ENCODE results near the gene GSTA1. TPM values are rescaled to one million over a fixed set of nuclear protein-coding genes. Genes with fewer than 3 reads are reported as not detected.
A peak's percentile ranks its signal among the peaks of the same experiment; 100 is the strongest.
"Not testable (repeated sequence)": the region's sequence is repeated elsewhere in the genome, so short reads cannot be mapped to it uniquely, and the experiment has no call there.

Gene GSTA1
- total RNA-seq, 1 donor from 2014 or later, result 22.2 TPM

DNA sequence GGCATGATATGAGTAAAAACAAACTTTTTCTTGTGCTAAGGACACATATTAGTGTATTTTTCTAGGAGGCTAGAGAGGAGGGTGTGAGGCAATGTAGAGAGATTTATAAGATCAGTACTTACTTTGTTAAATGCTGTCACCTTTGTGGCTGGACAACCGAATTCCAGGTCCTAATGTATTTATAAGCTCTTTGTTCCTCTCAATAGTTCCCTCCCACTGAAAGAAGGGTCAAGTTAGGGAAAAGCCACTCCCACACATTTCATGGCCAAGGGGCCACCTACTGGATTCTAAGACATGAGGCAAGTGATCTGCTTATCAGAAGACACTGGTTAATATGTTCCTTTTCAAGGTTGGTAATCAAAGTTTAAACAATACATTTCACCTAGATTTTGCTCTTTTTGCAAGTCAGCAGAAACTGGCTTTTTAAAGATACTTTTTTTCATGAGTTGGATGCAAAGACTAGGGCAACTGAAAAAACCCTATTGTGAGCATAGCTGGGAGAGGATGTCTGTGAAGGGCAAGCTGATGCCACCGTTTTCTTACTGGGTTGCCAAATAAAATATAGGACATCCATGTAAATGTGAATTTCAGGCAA lies 40.2 kb downstream of the GSTA1 start, which contains the start of gene GSTA2:
Gene GSTA2 (minus strand): TSS at position 154 of the 595 bp plus-strand sequence. CDS start 5,528 bp downstream, outside the sequence.
- H3K9me3 ChIP-seq; DNase-seq; H3K4me1 ChIP-seq; H3K36me3 ChIP-seq; ATAC-seq; H3K4me3 ChIP-seq; H3K27ac ChIP-seq; H3K27me3 ChIP-seq (ENCODE audit: low read depth); intact Hi-C loops (cut with DNase I): not testable (repeated sequence)

DNA sequence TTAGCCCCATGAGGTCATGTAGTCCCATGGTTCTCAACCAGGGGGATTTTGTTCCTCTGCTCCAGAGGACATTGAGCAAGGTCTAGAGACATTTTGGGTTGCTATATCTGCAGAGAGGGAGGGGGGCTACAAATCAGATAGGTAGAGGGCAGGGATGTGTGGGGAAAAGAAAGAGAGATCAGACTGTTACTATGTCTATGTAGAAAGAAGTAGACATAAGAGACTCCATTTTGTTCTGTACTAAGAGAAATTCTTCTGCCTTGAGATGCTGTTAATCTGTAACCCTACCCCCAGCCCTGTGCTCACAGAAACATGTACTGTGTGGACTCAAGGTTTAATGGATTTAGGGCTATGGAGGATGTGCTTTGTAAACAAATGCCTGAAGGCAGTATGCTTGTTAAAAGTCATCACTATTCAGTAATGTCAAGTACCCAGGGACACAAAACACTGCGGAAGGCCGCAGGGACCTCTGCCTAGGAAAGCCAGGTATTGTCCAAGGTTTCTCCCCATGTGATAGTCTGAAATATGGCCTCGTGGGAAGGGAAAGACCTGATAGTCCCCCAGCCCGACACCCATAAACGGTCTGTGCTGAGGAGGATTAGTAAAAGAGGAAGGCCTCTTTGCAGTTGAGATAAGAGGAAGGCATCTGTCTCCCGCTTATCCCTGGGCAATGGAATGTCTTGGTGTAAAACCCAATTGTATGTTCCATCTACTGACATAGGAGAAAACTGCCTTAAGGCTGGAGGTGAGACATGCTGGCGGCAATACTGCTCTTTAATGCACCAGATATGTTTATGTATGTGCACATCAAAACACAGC lies 41.7 kb downstream of the GSTA1 start:
- H3K27me3 ChIP-seq (ENCODE audit: low read depth); H3K36me3 ChIP-seq; intact Hi-C loops (cut with DNase I); H3K27ac ChIP-seq; DNase-seq; ATAC-seq; H3K4me3 ChIP-seq; H3K9me3 ChIP-seq; H3K4me1 ChIP-seq: not testable (repeated sequence)

DNA sequence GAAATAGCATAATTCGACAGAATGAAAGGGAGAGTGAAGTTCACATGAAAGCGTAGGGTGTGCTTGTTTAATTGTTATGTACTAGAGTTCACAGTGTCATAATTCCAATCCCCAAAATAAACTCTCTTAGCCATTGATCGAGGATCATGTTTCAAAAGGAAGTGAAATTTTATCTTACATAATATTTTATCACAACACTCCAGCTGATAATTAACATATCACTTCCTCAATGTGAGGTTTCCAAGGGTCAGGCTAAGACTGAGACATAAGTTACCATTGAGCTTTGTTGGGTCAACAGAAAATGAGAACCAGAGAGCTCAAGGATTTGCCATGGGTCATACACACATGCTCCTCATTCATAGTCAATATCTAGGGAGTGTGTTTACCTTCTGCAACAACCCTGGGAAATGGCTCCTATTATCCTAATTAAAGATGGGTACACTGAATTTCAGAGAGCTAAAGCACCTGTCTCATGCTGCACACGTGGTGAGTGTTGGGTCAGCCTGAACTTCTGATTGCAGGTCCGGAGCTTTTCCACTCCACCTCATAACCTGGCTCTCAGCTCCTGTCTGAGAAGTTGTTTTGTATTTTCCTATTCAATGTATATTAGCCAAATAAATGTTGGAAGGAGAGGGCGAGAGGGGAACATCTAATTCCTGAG lies 43.4 kb downstream of the GSTA1 start:
- H3K36me3 ChIP-seq, result no peaks in the 10 kb centered on the region
- H3K4me1 ChIP-seq, result no peaks in the 10 kb centered on the region
- no peak for DNase-seq
- H3K4me3 ChIP-seq, result no peak overlapping the region
- H3K27me3 ChIP-seq (ENCODE audit: low read depth), result no peaks in the 10 kb centered on the region
- ATAC-seq, result peak; percentile 61 to 70
- H3K27ac ChIP-seq, result no peak overlapping the region
- H3K9me3 ChIP-seq, result no peaks in the 10 kb centered on the region
- intact Hi-C loops (cut with DNase I), result no loop called here
- TF ChIP-seq, protein P1, sequence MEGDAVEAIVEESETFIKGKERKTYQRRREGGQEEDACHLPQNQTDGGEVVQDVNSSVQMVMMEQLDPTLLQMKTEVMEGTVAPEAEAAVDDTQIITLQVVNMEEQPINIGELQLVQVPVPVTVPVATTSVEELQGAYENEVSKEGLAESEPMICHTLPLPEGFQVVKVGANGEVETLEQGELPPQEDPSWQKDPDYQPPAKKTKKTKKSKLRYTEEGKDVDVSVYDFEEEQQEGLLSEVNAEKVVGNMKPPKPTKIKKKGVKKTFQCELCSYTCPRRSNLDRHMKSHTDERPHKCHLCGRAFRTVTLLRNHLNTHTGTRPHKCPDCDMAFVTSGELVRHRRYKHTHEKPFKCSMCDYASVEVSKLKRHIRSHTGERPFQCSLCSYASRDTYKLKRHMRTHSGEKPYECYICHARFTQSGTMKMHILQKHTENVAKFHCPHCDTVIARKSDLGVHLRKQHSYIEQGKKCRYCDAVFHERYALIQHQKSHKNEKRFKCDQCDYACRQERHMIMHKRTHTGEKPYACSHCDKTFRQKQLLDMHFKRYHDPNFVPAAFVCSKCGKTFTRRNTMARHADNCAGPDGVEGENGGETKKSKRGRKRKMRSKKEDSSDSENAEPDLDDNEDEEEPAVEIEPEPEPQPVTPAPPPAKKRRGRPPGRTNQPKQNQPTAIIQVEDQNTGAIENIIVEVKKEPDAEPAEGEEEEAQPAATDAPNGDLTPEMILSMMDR (IDR thresholded peaks at IDR 0.05), result no peak

DNA sequence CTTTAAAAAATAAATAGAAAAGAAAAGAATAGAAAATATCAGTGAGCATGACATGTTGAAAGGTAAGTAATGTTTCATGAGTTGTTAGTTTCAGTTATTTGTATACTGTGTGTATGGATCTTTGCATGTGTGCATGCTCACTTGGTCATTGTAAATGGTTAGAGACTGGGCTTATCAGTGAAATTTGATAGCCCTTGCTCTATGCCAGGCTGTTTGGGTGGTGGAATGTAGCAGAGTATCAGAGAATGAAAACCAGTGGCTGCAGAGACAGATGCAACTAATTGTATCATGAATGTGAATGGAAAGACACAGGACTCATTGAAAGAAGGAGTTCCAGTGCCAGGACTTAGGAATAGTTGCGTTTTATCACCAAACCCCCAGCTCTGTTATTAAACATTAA lies 44.5 kb downstream of the GSTA1 start:
- no peak for ATAC-seq
- Histone ChIP-seq H3K4me3 (no peak overlapping the region), H3K27me3 (ENCODE audit: low read depth) (no peaks in the 10 kb centered on the region), H3K36me3 (no peaks in the 10 kb centered on the region), H3K4me1 (no peaks in the 10 kb centered on the region), H3K27ac (no peak overlapping the region), H3K9me3 (no peaks in the 10 kb centered on the region)
- intact Hi-C loops (cut with DNase I), result no loop called here
- TF ChIP-seq, protein P1 (IDR thresholded peaks at IDR 0.05), result no peak
- DNase-seq, result no peak

DNA sequence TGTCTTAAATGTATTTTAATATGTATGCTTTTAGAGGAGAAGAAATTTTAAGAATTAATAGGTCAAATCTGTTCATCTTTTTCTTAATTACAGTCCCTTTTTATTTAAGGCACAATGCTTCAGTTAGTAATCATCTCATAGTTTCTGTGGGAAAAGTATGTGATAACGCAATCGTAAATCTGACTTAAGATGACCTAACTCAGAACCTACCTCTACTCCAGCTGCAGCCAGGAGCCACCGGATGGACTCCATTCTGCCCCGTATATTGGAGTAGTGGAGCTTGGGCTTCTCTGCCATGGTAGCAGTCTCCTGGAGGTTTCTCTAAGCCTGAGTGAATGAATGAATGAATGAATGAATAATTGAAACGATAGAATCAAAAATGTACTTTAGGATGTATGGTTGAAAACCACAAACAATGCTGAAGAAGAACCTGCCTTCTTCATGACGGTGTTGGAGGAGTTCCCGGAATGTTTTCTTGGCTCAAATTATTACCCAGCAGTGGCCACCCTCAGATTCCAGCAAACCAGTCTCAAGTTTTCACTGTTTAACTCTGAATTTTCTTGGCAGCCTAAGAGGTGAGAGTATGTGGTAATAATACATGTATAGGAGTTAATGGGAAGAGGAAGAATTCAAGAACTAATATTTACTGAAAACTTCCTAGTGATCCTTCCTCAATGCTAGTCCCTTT lies 45.8 kb downstream of the GSTA1 start:
- ATAC-seq; H3K36me3 ChIP-seq; intact Hi-C loops (cut with DNase I); H3K27me3 ChIP-seq (ENCODE audit: low read depth); H3K4me1 ChIP-seq; H3K9me3 ChIP-seq; DNase-seq; H3K27ac ChIP-seq; H3K4me3 ChIP-seq: not testable (repeated sequence)

DNA sequence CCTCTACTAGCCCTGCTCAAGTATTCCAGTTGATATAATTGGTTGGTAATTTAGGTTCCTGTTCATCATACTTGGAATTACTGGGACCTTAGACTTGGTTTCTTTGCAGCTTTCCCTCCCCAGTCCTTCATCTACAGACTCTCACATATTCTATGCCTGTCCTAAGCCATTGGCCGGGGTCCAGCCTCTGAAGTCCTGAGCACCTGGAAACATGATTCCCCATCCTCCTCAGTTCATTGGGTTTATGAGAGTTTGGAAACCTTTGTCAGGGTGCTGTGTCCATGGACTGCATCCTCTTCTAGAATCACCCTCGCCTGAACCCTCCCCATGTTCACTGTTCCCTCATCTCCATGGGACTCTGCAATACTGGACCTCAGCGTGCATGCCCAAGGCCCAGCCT lies 49.2 kb downstream of the GSTA1 start:
- H3K9me3 ChIP-seq, result no peaks in the 10 kb centered on the region
- no peak overlapping the region for H3K4me3 ChIP-seq
- H3K36me3 ChIP-seq, result no peaks in the 10 kb centered on the region
- H3K27me3 ChIP-seq (ENCODE audit: low read depth), result no peaks in the 10 kb centered on the region
- DNase-seq (no peak), ATAC-seq (no peak)
- H3K27ac ChIP-seq, result no peak overlapping the region
- TF ChIP-seq, protein P1 (IDR thresholded peaks at IDR 0.05), result no peak
- intact Hi-C loops (cut with DNase I), result no loop called here
- no peaks in the 10 kb centered on the region for H3K4me1 ChIP-seq

DNA sequence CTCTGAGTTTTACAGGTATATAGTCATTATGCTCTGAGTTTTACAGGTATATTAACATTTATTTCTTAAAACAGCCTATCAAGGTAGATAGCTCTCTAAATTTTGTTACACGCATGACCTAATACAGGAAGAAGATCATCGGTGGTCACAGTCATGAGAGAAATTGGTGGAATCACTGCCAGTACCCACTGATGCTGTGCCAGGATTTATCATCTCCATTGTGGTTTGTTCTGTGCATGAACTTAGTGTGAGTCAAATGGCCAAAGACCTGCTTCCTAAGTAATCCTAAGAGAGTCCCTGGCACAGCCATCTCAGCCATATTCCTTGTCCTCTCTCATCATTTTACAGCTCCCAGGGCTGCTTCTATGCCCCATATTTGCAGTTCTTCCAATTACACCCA lies 50.5 kb downstream of the GSTA1 start:
- not testable (repeated sequence) for ATAC-seq, DNase-seq

More for the DNA sequence above, 50.5 kb downstream of the GSTA1 start:
- H3K27me3 ChIP-seq (ENCODE audit: low read depth); H3K4me3 ChIP-seq; intact Hi-C loops (cut with DNase I); H3K27ac ChIP-seq; H3K4me1 ChIP-seq; H3K9me3 ChIP-seq; H3K36me3 ChIP-seq: not testable (repeated sequence)
